Smooth muscle cell (in vitro differentiated cells): ENCODE measurements around the gene SPOCK3. TPM values are rescaled to one million over a fixed set of nuclear protein-coding genes. Genes with fewer than 3 reads are reported as not detected.

Experiments used
- DNase-seq: peaks from one replicate; lab custom pipeline; 2025; ENCODE audit not compliant: unreplicated experiment; lab: John Stamatoyannopoulos, UW
- H2AFZ ChIP-seq: fragments of 200-600 bp; sonication (generic); 2 replicates; pipeline ENCODE4 v1.6.0; 2016; ENCODE audit warnings: antibody characterized with exemption, low read depth, mild to moderate bottlenecking
- H3F3A ChIP-seq: fragments of 200-600 bp; sonication (generic); 2 replicates; pipeline ENCODE4 v1.6.0; 2017; ENCODE audit warnings: antibody characterized with exemption, low read depth
- H3K27ac ChIP-seq: fragments of 200-600 bp; sonication (generic); 2 replicates; pipeline ENCODE4 v1.5.1; 2016; ENCODE audit warnings: low read depth, mild to moderate bottlenecking
- H3K27me3 ChIP-seq: fragments of 200-600 bp; sonication (generic); 2 replicates; pipeline ENCODE4 v1.6.1; 2016; ENCODE audit warnings: low read depth, mild to moderate bottlenecking
- H3K36me3 ChIP-seq: fragments of 200-600 bp; sonication (generic); 2 replicates; pipeline ENCODE4 v1.5.1; 2016; ENCODE audit warnings: low read depth
- H3K4me1 ChIP-seq: fragments of 200-600 bp; sonication (generic); 2 replicates; pipeline ENCODE4 v1.5.1; 2016; ENCODE audit warnings: low read depth
- H3K4me2 ChIP-seq: fragments of 200-600 bp; sonication (generic); 2 replicates; pipeline ENCODE4 v1.6.0; 2016; ENCODE audit warnings: mild to moderate bottlenecking
- H3K4me3 ChIP-seq: fragments of 200-600 bp; sonication (generic); 2 replicates; pipeline ENCODE4 v1.5.1; 2016; ENCODE audit warnings: mild to moderate bottlenecking
- H3K79me2 ChIP-seq: fragments of 200-600 bp; sonication (generic); 2 replicates; pipeline ENCODE4 v1.6.0; 2016; ENCODE audit warnings: low read depth, mild to moderate bottlenecking
- H3K9ac ChIP-seq: fragments of 200-600 bp; sonication (generic); 2 replicates; pipeline ENCODE4 v1.6.0; 2016; ENCODE audit warnings: low read depth
- H3K9me3 ChIP-seq: fragments of 200-600 bp; sonication (generic); replicated peaks from 2 replicates; pipeline ENCODE4 v1.5.1; 2016; ENCODE audit warnings: low read depth
- H4K20me1 ChIP-seq: fragments of 200-600 bp; sonication (generic); 2 replicates; pipeline ENCODE4 v1.6.0; 2016; ENCODE audit warnings: low read depth
- CTCF ChIP-seq: fragments of 200-600 bp; sonication (generic); IDR thresholded peaks from 2 replicates; pipeline ENCODE4 v1.5.1; 2017; ENCODE audit warnings: borderline replicate concordance, mild to moderate bottlenecking, antibody characterized with exemption; ENCODE audit not compliant: insufficient read depth, poor library complexity, severe bottlenecking
- WGBS: methylation state at CpG from one replicate; pipeline ENCODE4 v1.1.7; 2016; ENCODE audit warnings: low lambda C conversion rate; 5-methylcytosine and 5-hydroxymethylcytosine counted together
- polyA plus RNA-seq: library from polyadenylated mRNA; unstranded; fragments of >200 nt; fragmentation: Nextera tagmentation; extraction: Ambion mirVana; gene quantifications from 2 replicates; pipeline ENCODE4 v1.2.1, GENCODE V29; 2016
- total RNA-seq: library from RNA; depleted of rRNA; stranded (reverse); fragments of >200 nt; gene quantifications from 2 replicates; pipeline ENCODE4 v1.2.3, GENCODE V29; 2014

SPOCK3 gene
- total and polyA plus RNA-seq, 2 experiments from 2014 or later, result 0.49 TPM; not detected in 1

DNA sequence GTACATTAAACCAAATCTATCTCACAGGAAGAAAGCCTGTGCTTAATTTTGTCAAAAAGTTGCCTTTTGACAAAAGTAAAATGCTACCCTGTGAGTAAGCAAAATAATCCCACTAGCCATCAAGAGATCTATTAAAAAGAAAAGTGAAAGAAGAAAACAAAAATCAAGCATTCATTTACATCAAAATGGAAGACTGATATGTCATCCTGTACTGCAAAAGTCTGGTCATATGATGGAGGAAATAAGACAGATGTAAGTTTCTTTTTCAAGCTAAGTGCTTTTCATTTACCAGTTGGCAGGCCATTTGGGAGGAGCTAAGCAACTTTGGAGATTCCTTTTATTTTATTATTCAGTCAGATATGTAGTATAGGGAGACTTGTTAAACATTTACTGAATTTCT, 387.4 kb downstream of the SPOCK3 start:
- Histone ChIP-seq H3F3A (no peaks in the 10 kb centered on the region), H3K27ac (no peak overlapping the region), H3K4me2 (no peak overlapping the region), H2AFZ (no peak overlapping the region), H3K9me3 (no peaks in the 10 kb centered on the region), H3K36me3 (no peaks in the 10 kb centered on the region), H3K4me1 (no peaks in the 10 kb centered on the region), H3K4me3 (no peak overlapping the region), H3K79me2 (no peaks in the 10 kb centered on the region), H3K9ac (no peak overlapping the region), H4K20me1 (no peaks in the 10 kb centered on the region), H3K27me3 (no peaks in the 10 kb centered on the region)
- DNase-seq, result no peak
- TF ChIP-seq CTCF, result no peak

- no peaks in the 10 kb centered on the region for H3K27me3 ChIP-seq
- no peak overlapping the region for H3K4me2 ChIP-seq
- TF ChIP-seq CTCF, result no peak
- no peak overlapping the region for H3K9ac ChIP-seq
- no peaks in the 10 kb centered on the region for H3K79me2 ChIP-seq
- no peaks in the 10 kb centered on the region for H3K4me1 ChIP-seq
- no peaks in the 10 kb centered on the region for H3K9me3 ChIP-seq
- H2AFZ ChIP-seq, result no peak overlapping the region
- H3K4me3 ChIP-seq, result no peak overlapping the region
- DNase-seq, result no peak
- no peaks in the 10 kb centered on the region for H3F3A ChIP-seq
- no peaks in the 10 kb centered on the region for H3K36me3 ChIP-seq
- no peaks in the 10 kb centered on the region for H4K20me1 ChIP-seq
- no peak overlapping the region for H3K27ac ChIP-seq
- 98% methylated on average over 20 of the region's 24 CpGs for WGBS
Measured at GRCh38 chr4:166842795-166843261, 391.5 kb downstream of the SPOCK3 start.

- Histone ChIP-seq H3F3A (no peaks in the 10 kb centered on the region), H2AFZ (no peak overlapping the region), H3K27ac (no peak overlapping the region), H3K36me3 (no peaks in the 10 kb centered on the region), H4K20me1 (no peaks in the 10 kb centered on the region), H3K4me3 (no peak overlapping the region), H3K27me3 (no peaks in the 10 kb centered on the region), H3K9ac (no peak overlapping the region), H3K4me1 (no peaks in the 10 kb centered on the region), H3K9me3 (no peaks in the 10 kb centered on the region), H3K79me2 (no peaks in the 10 kb centered on the region), H3K4me2 (no peak overlapping the region)
- TF ChIP-seq CTCF, result no peak
- no peak for DNase-seq
- WGBS, result 89% methylated on average over 4 of the region's 4 CpGs
Measured at GRCh38 chr4:166839615-166840251, 394.6 kb downstream of the SPOCK3 start.

DNA sequence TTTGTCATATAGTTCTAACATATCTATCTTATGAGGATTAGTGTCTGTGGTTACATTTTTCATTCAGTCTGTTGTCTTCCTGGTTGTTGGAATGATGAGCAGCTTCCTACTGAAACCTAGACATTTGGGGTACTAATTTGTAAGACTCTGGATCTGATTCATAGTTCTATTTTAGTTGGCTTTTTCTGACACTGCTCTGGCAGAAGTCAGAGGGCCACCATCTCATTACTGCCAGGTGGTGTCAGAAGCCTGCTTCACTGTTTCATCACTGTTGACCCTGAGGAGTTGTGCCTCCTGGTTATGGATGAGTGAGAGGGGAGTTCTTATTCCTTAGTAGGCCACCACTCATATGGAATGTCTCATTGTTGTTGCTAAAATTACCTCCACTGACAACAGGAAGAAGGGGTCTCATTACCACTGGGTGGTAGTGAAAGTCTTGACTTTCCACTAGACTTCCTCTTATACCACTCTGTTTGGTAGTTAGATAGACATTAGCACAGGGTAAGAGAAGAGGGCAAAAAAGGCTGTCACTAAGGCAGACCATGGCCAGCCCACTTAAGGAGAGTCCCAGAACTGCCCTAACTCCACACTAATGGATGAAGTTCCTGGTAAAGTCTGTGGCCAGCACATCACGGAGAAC, 395.2 kb downstream of the SPOCK3 start:
- Histone ChIP-seq H3F3A (no peaks in the 10 kb centered on the region), H3K9ac (no peak overlapping the region), H3K4me2 (no peak overlapping the region), H3K4me1 (no peaks in the 10 kb centered on the region), H3K27ac (no peak overlapping the region), H3K36me3 (no peaks in the 10 kb centered on the region), H4K20me1 (no peaks in the 10 kb centered on the region), H3K9me3 (no peaks in the 10 kb centered on the region), H3K79me2 (no peaks in the 10 kb centered on the region), H3K27me3 (no peaks in the 10 kb centered on the region), H2AFZ (no peak overlapping the region), H3K4me3 (no peak overlapping the region)
- no peak for TF ChIP-seq CTCF
- DNase-seq, result no peak
- 89% methylated on average over 1 of the region's 1 CpG for WGBS
